GM21526 (cell line): ENCODE data around the gene ING3.

Experiments
- ATAC-seq: cut with Tn5 transposase; IDR thresholded peaks from one replicate; pipeline ENCODE4 v1.9.1; 2021; ENCODE audit warnings: moderate library complexity; ENCODE audit not compliant: unreplicated experiment, low FRiP score

The ING3 gene

DNA sequence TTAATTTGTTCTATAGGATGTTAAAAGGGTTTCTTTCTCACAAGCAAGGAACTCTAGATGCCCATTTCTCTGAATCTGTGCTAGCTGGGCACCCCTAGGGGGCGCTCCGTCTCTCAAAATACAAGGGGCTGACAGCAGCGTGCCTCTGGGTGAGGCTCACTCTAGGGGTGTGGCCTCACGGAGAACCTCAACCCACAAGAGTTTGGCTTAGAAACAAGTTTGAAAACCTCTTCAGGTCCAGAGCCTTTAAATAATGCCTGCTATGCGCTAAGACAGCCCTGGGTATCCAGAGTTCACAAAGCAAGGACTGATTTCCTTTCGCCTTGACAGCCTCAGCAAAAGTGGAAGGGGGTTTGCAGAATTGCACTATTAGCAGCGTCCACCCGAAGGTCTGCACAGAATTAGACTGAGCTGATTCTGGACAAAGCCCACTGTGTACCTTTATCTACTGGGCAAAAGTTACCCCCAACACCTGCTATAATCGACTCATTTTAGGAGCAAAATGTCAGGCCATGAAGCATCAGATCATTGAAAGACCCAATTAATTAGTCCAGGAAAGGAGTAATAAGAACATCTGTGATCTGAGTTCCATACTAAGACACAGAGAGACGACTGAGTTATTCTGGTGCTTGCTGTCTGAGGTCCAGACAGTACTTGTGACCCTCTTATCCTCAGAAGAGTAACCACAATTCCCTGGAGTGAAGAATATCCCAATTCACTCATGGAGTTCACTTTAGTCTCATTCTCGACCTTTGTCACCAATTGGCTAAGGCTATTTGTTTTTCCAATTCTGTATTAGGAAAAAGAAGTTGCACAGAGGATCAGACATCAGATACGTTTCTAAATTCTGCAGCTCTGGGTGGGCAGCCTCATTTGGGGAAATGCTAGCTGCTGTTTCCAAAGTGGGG is 37.4 kb downstream of the ING3 start:
- peak; percentile 98 for ATAC-seq

DNA sequence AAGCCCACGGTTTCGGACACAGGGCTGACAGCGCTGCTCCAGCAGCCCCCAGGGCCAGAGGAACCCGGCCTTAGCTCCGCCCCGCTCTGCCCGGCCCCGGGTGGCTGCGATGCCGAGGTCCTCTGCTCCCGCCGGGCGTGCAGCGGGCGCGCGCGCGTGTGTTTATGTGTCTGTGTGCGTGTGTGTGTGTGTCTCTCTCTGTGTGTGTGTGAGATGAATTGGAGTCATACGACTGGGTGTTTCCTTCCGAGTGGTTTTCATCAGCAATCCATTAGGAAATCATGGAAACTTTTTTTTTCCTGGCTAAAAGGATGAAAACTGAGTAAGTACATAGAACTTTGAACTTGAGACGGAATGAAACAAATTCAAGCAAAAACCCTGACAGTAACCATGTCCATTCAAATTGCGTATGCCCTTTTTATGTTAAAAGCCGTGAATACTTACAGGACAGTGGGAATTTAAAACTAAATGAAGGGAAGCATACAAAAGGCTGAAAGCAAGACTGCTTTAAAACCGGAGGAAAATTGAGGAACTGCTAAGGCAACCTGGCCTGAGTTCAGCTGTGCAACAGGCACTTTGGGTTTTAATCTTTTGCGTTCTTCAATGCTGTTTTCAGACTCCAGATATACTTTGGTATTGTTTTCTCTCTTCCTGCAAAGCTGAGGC is 38.1 kb downstream of the ING3 start, which contains the start of gene CPED1:
CPED1 (plus strand) TSS at position 121 of the 666 bp plus-strand sequence. CDS start 911 bp downstream, outside the sequence.
- peak; percentile 50 for ATAC-seq

DNA sequence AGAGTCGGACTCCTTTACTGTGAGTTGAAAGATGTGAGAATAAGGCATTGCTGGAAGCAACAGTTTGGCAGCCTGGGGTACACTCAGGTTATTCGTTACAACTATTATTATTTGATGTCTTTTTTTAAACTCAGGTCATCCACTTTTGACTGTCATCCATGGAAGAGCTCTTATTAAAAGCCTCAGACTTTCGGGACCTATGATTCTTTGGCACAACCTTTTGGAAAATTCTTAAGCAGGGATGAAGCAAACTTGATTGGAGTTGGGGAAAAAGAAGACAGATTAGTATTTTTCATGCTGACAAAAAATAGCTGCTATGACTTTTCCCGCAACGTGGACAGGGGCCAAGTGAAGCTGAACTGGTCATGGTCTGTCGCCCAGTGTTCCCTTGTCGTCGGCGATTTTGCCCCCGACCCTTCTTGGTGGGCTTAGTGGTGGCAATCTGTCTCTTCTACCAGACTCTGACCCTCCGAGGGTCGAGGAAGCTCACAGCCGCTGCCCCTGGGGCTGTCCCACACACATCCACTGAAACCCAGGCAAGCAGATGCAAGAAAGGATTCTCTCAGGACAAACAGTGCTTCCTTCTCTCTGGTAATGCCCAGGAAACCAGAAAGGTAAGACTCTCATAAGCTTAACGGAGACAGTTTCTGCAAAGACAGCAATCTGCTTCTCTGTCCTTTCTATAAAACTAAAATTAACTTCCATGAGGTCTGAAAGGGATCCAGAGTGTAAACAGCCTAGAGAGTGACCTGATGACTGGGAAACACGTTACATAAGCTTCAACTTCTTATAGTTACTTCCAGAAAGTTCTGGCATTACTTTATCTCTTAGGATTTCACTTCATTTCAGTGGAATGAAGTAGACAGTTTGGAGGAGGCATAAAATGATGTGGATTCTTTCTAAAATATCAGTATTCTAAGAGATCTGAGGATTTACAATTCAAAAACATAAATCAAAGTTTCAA is 39.0 kb downstream of the ING3 start:
- ATAC-seq: no peak

DNA sequence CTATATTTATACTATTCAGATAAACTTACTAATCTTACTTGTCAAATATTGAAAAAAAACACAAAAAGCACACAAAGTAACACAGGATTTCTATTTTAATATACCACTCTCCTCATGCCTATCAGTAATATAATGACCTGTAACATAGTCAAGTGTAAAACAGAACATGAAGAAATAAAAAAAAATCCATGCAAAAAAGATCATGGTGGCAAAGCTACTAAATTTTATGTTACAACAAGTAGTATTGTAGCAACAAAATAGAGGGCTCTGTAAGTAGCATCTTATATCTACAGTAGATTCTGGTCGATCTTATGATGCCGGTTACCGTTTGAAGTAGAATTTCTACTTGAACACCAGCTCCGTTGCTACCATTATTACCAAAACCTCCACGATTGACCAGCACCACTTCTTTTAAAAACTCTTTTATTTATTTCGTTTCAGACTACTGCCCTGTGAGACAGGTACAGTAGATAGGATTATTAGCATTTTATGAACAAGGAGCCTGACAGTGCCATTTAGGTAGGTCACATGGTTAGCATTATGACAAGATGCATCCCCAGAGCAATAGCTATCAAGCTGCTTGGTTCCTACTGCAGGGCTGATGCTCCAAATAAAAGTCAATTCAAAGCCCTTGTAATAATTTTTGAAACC is 40.0 kb downstream of the ING3 start:
- no peak for ATAC-seq

DNA sequence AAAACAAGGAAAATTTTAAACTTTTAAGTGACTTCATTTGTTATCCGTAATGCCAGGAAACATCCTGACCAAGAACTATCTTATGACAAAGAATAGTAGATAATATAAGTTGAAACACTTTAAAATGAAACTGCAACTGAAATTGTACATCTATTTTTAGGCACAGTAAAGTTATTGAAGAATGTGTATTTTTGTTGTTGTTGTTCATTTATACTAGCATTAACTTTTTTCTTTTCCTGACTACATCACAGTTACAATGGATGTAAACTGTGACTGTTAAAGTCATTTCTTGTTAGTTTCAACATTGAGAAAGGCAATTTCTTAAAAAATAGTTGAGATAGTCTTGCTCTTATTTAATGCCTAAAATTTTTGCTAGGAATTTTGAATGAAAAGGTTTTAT is 40.6 kb downstream of the ING3 start:
- ATAC-seq: no peak

DNA sequence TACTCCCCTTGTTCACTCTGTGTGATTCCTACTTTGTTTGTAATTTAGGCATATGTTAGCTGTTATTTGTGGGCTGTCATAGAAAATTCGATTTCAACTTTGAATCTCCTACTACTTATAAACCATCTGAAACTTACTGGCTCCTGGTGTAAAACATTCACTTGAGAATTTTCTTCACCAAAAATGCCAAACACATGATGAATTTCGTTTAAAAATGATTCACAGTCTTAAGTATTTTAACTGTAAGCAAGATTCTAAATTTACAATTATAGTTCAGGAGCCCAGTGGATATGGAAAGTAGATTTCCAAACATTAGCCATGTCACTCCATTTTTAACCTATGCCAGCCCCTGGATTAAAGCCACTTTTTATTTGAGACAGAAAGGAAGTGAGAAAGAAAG is 41.0 kb downstream of the ING3 start:
- ATAC-seq: no peak

DNA sequence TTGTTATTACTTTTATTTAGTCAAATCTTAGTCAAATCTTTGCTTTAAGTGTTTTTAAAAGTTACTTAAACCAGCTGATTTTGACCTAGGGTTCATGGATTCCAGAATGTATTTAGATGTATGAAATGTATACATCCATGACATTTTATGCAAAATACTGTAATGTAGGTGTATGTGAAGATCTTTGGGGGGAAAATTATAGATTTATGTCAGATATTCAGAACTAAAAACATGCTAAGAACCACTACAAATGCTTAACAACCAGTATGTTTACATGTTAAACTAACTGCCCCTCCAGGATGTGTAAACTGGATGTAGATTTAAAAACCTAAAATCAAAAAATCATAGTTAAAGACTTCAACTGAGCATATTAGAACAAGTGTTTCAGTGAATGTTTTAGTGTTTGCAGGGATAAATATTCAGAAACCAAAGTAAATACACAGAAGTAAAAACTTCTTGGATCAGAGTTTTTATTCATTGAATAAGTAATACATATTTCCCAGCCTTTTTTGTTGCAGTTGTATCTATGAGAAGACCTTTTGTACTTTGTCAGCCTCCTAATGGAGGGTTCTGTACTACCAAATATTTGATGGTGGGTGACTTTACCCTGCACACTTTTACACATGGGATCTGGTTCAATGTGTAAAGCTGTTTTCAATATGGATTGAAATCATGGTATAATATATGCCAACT is 41.8 kb downstream of the ING3 start:
- no peak for ATAC-seq

DNA sequence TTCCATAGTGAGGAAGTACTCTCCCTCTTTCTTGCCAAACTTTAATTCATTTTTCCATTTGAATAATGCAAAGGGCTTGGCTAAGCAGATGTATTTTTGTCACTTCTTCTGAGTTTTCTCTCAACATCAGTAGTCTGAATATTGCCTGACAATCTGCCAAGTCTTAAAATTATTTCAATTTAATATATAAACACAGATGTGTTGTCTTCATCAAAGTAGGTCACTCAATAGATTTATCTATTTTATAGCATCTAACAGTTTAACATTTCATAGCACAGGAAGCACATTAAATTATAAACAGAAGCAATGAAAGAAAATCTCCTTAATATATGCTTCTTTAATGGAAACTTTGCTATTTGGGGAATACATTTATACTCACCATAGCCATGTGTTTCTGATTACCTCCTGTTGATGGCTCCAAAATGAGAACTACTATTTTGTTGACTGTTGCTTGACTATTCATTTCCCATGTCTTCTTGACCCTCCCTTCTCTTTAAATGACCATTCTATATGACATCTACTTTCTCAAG is 42.5 kb downstream of the ING3 start:
- ATAC-seq: no peak

DNA sequence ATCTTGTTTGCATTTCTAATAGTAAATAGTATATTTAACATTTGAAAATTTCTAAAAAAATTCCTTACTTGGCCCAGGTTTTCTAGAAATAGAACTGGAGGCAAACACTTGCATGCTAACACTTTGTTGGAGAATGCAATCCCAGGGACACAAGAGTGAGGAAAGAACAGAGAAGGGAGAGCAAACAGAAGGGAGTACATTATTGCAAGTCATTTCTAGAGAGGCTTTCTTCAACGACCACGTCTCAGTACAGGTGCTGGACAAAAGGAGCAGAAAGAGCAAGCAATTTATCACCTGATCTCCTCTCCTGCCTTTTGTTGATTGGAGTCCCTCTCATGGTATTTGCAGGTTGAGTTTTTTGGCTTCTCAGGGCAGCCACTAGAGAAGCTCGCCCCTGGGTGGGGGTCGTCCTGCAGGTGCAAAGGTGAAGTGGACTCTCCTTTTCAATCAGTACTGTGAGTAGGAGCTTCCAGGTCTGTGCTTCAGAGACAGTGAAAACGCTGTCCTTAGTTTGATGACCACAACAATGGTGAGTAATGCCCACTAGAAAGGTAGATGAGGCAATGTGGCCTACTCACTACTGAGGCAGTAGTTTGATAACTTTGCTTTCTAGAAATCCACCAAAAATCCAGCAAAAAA is 43.1 kb downstream of the ING3 start:
- no peak for ATAC-seq

DNA sequence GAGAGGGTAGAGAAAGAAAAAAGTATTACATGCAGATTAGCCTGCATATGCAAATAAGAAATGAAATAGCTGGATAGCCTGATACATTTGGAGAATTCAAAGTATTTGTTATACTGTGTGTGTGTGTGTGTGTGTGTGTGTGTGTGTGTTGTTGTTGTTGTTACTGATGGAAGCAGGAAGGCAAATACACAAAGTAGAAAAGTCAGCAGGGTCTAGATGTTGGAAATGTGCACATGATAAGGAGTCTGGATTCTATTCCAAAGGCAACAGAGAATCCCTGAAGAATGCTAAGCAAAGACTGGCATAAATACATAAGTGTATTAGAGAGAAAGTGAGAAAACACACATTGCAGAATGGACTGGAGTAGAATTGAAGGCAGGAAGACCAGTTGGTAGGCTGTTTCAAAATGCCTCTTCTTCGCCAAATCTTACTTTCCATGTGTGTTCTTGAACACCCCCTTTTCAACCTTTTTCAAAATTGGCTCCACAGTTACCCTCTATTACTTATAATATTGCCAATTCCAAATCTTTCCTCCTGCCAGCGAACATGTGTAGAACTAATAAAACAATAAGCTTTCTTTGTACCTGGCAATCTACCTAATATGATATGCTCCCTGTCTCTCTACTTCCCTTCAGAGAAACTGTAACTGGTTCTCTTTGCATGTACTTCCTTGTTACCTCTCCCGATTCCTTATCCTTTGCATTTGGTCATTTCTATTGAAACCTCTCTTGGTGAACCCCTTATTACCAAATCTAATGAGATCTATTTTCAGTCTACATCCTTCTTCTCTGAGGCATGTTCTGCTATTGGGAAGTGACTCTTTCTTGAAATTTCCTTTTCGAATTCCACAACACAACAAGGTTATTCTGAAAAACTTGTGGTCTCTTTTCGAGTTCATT is 44.2 kb downstream of the ING3 start:
- no peak for ATAC-seq

DNA sequence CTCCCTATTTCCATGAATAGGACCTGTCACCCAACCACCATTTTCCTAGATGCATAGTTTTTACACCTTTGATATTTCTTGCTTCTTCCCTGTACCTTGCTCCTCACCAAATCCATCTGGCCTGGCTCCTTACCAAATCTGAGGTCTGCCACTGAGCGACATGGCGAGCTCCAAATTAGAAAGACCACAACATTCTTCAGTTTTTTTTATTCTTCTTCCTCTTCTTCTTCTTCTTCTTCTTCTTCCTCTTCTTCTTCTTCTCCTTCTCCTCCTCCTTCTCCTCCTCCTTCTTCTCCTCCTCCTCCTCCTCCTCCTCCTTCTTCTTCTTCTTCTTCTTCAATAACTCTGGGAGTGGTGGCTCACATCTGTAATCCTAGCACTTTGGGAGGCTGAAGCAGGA is 45.1 kb downstream of the ING3 start:
- ATAC-seq: no peak

DNA sequence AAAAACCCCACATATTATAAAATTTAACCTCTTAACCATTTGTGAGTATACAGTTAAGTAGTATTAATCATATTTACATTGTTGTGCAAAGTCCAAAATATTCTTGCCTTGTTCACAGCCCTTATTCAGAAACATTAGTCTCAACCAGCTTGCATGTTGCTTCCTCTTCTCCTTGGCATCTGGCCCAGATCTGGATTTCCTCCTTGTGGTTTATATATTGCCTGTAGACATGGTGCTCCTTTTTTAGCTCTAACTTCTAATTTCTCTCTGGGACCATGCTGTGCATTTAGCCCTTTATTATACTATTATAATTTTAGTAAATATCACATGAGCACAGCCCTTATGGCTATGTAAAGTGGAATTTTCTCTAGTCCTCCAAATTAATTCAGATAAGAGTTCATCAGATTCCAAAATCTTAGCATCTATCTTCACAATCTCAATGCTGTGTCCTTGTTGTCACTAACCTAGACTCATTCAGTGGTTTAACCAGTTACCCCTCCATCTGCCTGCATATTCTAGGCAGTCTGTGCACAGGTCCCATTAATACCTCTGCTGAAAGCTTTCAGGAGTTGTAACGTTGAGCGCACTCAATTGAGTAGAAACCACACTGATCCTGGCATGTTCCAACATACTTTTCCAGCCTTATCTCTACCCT is 45.9 kb downstream of the ING3 start:
- ATAC-seq: peak; percentile 43

DNA sequence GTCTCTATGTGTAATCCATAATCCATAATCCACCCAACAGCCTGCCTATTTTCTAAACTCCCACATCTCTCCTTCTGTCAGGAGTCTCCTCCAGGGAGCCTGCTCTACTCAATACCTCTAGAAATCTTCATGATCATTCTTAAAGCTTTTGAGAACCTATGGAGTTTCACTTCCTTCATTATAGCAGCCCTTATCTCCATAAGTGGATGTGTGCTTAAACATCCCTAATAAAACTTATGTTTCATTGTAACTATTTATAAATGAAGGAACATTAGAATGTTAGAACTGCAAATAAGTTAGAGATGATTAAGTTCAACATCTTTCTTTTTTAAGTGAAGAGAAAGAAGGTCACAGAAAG is 46.4 kb downstream of the ING3 start:
- ATAC-seq: peak; percentile 52

DNA sequence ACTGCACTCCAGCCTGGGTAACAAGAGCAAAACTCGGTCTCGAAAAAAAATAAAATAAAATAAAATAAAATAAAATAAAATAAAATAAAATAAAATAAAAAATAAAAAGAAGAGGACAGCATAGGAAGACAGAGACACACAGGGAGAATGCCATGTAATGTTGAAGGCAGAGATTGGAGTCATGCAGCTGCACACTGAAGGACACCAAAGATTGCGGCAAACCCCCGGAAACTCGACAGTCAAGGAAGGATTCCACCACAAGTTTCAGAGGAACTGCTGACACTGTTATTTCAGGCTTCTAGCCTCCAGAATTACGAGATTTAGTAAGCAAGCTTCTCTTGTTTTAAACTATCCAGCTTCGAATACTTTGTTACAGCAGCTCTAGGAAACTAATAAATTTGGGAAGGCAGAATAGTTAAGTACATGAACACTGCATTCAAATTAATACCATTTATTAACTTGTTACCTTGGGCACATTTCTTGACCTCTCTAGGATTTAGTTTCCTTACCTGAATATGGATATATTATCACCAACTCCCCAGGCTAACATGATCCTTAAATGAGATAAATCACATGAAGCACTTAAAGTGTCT is 47.4 kb downstream of the ING3 start:
- ATAC-seq: no peak

DNA sequence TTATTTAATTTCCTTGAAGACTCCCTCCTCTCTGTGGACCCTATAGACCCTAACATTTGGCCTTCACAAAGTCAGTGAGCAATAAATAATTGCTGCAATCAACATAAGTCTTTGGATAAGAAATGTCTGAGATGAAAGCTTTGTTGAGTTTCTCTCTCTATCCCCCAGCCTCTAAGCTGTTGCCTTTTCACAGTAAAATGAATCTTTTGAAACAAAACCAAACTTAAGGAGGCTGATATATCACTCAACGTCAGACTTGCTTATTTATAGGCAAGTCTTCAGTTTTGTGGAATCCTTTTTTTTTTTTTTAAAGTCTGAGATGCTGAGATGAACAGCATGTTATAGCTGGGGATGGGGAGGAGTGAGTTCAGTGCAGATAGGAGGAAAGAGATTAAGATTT is 47.9 kb downstream of the ING3 start:
- ATAC-seq: no peak

DNA sequence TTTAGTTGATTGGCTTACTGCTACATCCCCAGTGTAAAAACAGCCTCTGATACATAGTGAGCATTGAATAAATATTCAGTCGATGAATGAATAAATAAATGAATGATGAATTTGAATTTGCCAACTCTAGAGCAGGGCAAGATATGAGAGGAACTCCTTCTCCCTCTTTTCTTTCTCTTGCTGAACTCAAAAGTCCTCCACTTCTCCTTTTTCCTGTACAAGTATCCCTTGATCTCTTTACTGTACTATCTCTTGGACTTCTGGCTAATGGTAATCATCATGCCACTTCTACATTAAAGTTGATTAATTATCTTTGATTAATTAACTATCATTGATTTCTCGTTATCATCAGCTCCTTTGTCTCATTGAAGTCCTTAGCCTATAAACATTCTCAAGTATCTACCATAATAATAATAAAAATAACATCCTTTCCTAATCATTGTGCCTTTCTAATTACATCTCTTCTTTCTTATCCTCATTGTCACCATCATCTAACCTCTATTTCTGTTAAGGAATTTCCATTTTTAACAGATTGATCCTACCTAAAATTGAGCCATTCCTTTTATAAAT is 48.5 kb downstream of the ING3 start:
- ATAC-seq: no peak
